Measurements from ENCODE around the gene ZAR1L.
"Not testable (repeated sequence)": the region's sequence is repeated elsewhere in the genome, so short reads cannot be mapped to it uniquely, and the experiment has no call there.

The ZAR1L gene, protein sequence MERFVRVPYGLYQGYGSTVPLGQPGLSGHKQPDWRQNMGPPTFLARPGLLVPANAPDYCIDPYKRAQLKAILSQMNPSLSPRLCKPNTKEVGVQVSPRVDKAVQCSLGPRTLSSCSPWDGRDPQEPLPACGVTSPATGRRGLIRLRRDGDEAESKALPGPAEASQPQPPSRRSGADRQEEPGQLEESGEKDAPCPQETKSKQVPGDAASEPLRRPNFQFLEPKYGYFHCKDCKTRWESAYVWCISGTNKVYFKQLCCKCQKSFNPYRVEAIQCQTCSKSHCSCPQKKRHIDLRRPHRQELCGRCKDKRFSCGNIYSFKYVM

DNA sequence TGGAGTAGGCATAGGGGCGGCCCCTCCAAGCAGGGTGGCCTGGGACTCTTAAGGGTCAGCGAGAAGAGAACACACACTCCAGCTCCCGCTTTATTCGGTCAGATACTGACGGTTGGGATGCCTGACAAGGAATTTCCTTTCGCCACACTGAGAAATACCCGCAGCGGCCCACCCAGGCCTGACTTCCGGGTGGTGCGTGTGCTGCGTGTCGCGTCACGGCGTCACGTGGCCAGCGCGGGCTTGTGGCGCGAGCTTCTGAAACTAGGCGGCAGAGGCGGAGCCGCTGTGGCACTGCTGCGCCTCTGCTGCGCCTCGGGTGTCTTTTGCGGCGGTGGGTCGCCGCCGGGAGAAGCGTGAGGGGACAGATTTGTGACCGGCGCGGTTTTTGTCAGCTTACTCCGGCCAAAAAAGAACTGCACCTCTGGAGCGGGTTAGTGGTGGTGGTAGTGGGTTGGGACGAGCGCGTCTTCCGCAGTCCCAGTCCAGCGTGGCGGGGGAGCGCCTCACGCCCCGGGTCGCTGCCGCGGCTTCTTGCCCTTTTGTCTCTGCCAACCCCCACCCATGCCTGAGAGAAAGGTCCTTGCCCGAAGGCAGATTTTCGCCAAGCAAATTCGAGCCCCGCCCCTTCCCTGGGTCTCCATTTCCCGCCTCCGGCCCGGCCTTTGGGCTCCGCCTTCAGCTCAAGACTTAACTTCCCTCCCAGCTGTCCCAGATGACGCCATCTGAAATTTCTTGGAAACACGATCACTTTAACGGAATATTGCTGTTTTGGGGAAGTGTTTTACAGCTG lies at the start of gene ZAR1L, which contains the start of gene BRCA2:
ZAR1L (minus strand) TSS at position 126 of the 790 bp plus-strand sequence. CDS start 3,438 bp downstream, outside the sequence.
BRCA2 (plus strand) TSS at position 271 of the 790 bp plus-strand sequence. CDS start 953 bp downstream, outside the sequence.
- peak within 1 kb of the TSS; percentile 62 to 87 for H3K4me3 ChIP-seq (ENCODE audit: low read length in 2 of 2)
- no peaks in the 10 kb centered on the region for H3K27me3 ChIP-seq (ENCODE audit: control insufficient read depth in 1 of 2, insufficient read depth in 2 of 2, low read length in 2 of 2)
- no peaks in the 10 kb centered on the region for H3K36me3 ChIP-seq (ENCODE audit: control insufficient read depth in 2 of 2, insufficient read depth in 2 of 2, low read length in 2 of 2)
- peak within 1 kb of the TSS; percentile 83 to 95 for H3K9ac ChIP-seq (ENCODE audit: low read length in 2 of 2)
- peak within 1 kb of the TSS; percentile 91 for H3K27ac ChIP-seq (ENCODE audit: low read length)
- H3K4me1 ChIP-seq (ENCODE audit: control insufficient read depth, insufficient read depth, low read length) = peaks cover 12% of the 10 kb centered on the region
- no peaks in the 10 kb centered on the region for H3K9me3 ChIP-seq (ENCODE audit: control insufficient read depth in 2 of 2, low read length in 2 of 2)

DNA sequence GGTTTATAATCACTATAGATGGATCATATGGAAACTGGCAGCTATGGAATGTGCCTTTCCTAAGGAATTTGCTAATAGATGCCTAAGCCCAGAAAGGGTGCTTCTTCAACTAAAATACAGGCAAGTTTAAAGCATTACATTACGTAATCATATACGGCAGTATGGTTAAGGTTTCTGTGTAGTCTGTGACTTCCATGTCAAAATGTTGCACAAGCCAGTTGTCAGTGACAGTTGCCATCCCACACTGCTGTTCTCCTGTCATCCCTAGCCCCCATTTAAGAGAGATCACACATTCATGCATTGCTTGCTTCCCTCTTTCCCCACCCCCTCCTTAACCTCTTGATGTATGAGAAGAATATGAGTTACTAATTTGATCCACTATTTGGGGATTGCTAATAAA lies 47.4 kb upstream of the ZAR1L start:
- no peaks in the 10 kb centered on the region for H3K4me1 ChIP-seq (ENCODE audit: control insufficient read depth, insufficient read depth, low read length)
- H3K9me3 ChIP-seq (ENCODE audit: control insufficient read depth in 2 of 2, low read length in 2 of 2) = no peaks in the 10 kb centered on the region
- no peak overlapping the region for H3K4me3 ChIP-seq (ENCODE audit: low read length in 2 of 2)
- H3K27me3 ChIP-seq (ENCODE audit: control insufficient read depth in 1 of 2, insufficient read depth in 2 of 2, low read length in 2 of 2) = no peaks in the 10 kb centered on the region
- H3K27ac ChIP-seq (ENCODE audit: low read length) = no peak overlapping the region
- H3K36me3 ChIP-seq (ENCODE audit: control insufficient read depth in 2 of 2, insufficient read depth in 2 of 2, low read length in 2 of 2) = no peaks in the 10 kb centered on the region
- no peak overlapping the region for H3K9ac ChIP-seq (ENCODE audit: low read length in 2 of 2)

DNA sequence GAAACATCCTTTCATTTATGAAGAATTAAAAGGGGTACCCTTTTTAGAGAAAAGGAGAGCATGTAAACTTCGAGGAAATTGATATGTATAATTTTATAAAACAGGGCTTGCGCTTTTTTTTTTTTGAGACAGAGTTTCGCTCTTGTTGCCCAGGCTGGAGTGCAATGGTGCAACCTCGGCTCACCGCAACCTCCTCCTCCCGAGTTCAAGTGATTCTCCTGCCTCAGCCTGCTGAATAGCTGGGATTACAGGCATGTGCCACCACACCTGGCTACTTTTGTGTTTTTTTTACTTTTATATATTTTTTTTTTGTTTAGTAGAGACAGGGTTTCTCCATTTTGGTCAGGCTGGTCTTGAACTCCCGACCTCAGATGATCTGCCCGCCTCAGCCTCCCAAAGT lies 40.8 kb upstream of the ZAR1L start:
- not testable (repeated sequence) for H3K4me1 ChIP-seq (ENCODE audit: control insufficient read depth, insufficient read depth, low read length); H3K9ac ChIP-seq (ENCODE audit: low read length in 2 of 2); H3K36me3 ChIP-seq (ENCODE audit: control insufficient read depth in 2 of 2, insufficient read depth in 2 of 2, low read length in 2 of 2); H3K27me3 ChIP-seq (ENCODE audit: control insufficient read depth in 1 of 2, insufficient read depth in 2 of 2, low read length in 2 of 2); H3K4me3 ChIP-seq (ENCODE audit: low read length in 2 of 2); H3K27ac ChIP-seq (ENCODE audit: low read length); H3K9me3 ChIP-seq (ENCODE audit: control insufficient read depth in 2 of 2, low read length in 2 of 2)

DNA sequence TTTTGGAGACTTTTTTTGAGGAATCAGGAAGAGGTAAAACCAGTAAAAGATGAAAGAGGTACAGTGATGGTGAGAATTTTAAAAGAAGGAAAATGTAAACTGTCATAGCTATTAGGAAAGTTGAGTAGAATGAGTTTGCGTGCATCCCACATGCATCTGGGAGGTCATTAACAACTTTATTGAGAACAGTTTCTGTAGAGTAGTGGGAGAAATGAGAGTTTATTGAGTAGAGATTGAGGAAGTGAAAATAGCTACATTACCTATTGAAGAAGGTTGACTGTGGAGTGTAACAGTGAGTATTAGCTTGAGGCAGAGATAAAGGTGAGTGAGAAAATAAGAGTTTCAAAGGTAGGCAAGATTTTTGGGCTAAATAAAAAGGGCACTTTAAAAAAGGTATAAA lies 38.9 kb upstream of the ZAR1L start:
- no peak overlapping the region for H3K4me3 ChIP-seq (ENCODE audit: low read length in 2 of 2)
- no peak overlapping the region for H3K9ac ChIP-seq (ENCODE audit: low read length in 2 of 2)
- no peaks in the 10 kb centered on the region for H3K4me1 ChIP-seq (ENCODE audit: control insufficient read depth, insufficient read depth, low read length)
- H3K27ac ChIP-seq (ENCODE audit: low read length) = no peak overlapping the region
- H3K9me3 ChIP-seq (ENCODE audit: control insufficient read depth in 2 of 2, low read length in 2 of 2) = no peaks in the 10 kb centered on the region
- no peaks in the 10 kb centered on the region for H3K27me3 ChIP-seq (ENCODE audit: control insufficient read depth in 1 of 2, insufficient read depth in 2 of 2, low read length in 2 of 2)
- H3K36me3 ChIP-seq (ENCODE audit: control insufficient read depth in 2 of 2, insufficient read depth in 2 of 2, low read length in 2 of 2) = no peaks in the 10 kb centered on the region

DNA sequence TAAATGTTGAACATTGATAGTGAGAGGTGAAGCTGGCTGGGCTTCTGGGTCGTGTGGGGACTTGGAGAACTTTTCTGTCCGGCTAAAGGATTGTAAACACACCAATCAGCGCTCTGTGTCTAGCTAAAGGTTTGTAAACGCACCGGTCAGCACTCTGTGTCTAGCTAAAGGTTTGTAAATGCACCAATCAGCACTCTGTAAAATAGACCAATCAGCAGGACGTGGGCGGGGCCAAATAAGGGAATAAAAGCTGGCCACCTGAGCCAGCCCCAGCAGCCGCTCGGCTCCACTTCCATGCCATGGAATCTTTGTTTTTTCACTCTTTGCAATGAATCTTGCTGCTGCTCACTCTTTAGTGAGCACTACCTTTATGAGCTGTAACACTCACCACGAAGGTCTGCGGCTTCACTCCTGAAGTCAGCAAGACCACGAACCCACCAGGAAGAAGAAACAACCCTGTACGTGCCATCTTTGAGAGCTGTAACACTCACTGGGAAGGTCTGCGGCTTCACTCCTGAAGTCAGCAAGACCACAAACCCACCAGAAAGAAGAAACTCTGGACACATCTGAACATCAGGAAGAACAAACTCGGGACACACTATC lies 35.8 kb upstream of the ZAR1L start:
- not testable (repeated sequence) for H3K4me3 ChIP-seq (ENCODE audit: low read length in 2 of 2); H3K27ac ChIP-seq (ENCODE audit: low read length); H3K9ac ChIP-seq (ENCODE audit: low read length in 2 of 2); H3K9me3 ChIP-seq (ENCODE audit: control insufficient read depth in 2 of 2, low read length in 2 of 2); H3K36me3 ChIP-seq (ENCODE audit: control insufficient read depth in 2 of 2, insufficient read depth in 2 of 2, low read length in 2 of 2); H3K4me1 ChIP-seq (ENCODE audit: control insufficient read depth, insufficient read depth, low read length); H3K27me3 ChIP-seq (ENCODE audit: control insufficient read depth in 1 of 2, insufficient read depth in 2 of 2, low read length in 2 of 2)

DNA sequence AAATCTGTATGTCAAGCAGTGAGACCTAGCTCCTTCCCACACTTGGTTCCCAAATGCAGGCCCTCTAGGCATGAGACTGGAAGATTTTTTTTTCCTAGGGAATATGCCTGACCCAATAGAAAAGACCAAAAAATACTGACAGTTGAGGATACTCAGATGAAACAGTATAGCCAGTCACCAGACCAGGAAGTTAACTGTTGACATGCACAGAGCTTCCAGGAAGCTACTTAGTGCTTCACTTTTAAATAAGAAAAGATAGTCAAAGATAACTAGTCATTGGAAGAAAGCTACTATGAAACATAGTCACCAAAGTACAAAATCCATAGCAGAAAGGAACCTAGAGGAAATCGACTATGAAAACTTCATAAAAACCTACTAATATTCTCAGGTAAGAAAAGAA lies 32.5 kb upstream of the ZAR1L start:
- no peak overlapping the region for H3K4me3 ChIP-seq (ENCODE audit: low read length in 2 of 2)
- no peak overlapping the region for H3K9ac ChIP-seq (ENCODE audit: low read length in 2 of 2)
- no peaks in the 10 kb centered on the region for H3K4me1 ChIP-seq (ENCODE audit: control insufficient read depth, insufficient read depth, low read length)
- H3K27ac ChIP-seq (ENCODE audit: low read length) = no peak overlapping the region
- H3K27me3 ChIP-seq (ENCODE audit: control insufficient read depth in 1 of 2, insufficient read depth in 2 of 2, low read length in 2 of 2) = no peaks in the 10 kb centered on the region
- H3K36me3 ChIP-seq (ENCODE audit: control insufficient read depth in 2 of 2, insufficient read depth in 2 of 2, low read length in 2 of 2) = no peaks in the 10 kb centered on the region
- H3K9me3 ChIP-seq (ENCODE audit: control insufficient read depth in 2 of 2, low read length in 2 of 2) = no peaks in the 10 kb centered on the region

DNA sequence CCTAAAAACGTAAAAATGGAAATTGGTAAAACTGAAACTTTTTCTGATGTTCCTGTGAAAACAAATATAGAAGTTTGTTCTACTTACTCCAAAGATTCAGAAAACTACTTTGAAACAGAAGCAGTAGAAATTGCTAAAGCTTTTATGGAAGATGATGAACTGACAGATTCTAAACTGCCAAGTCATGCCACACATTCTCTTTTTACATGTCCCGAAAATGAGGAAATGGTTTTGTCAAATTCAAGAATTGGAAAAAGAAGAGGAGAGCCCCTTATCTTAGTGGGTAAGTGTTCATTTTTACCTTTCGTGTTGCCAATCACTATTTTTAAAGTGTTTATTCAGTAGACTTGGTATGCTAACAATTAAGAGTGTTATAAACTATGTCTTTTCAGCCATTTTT lies 25.8 kb upstream of the ZAR1L start:
- no peak overlapping the region for H3K27ac ChIP-seq (ENCODE audit: low read length)
- no peak overlapping the region for H3K9ac ChIP-seq (ENCODE audit: low read length in 2 of 2)
- no peaks in the 10 kb centered on the region for H3K27me3 ChIP-seq (ENCODE audit: control insufficient read depth in 1 of 2, insufficient read depth in 2 of 2, low read length in 2 of 2)
- H3K9me3 ChIP-seq (ENCODE audit: control insufficient read depth in 2 of 2, low read length in 2 of 2) = no peaks in the 10 kb centered on the region
- H3K4me3 ChIP-seq (ENCODE audit: low read length in 2 of 2) = no peak overlapping the region
- H3K4me1 ChIP-seq (ENCODE audit: control insufficient read depth, insufficient read depth, low read length) = no peaks in the 10 kb centered on the region
- no peaks in the 10 kb centered on the region for H3K36me3 ChIP-seq (ENCODE audit: control insufficient read depth in 2 of 2, insufficient read depth in 2 of 2, low read length in 2 of 2)

DNA sequence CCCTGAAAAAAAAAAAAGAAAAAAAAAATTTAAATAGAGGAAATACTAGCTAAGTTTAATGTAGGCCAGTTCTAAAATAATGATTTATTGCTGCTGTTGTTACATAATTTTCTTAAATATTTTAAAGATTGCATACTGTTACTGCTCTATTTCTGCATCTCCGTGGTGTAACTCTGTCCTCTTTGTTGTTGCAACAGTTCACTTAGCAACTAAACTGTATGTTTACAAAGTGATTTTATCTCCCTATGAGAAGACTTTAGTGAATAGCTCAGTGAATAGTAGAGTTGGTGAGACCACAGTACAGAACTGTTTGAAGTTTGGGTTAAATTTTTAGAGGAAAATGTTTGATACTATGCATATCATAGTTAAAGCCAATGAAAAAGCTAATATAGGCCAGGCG lies 19.5 kb upstream of the ZAR1L start:
- no peak overlapping the region for H3K27ac ChIP-seq (ENCODE audit: low read length)
- H3K9ac ChIP-seq (ENCODE audit: low read length in 2 of 2) = no peak overlapping the region
- H3K27me3 ChIP-seq (ENCODE audit: control insufficient read depth in 1 of 2, insufficient read depth in 2 of 2, low read length in 2 of 2) = no peaks in the 10 kb centered on the region
- H3K4me1 ChIP-seq (ENCODE audit: control insufficient read depth, insufficient read depth, low read length) = no peaks in the 10 kb centered on the region
- no peaks in the 10 kb centered on the region for H3K36me3 ChIP-seq (ENCODE audit: control insufficient read depth in 2 of 2, insufficient read depth in 2 of 2, low read length in 2 of 2)
- H3K4me3 ChIP-seq (ENCODE audit: low read length in 2 of 2) = no peak overlapping the region
- no peaks in the 10 kb centered on the region for H3K9me3 ChIP-seq (ENCODE audit: control insufficient read depth in 2 of 2, low read length in 2 of 2)

DNA sequence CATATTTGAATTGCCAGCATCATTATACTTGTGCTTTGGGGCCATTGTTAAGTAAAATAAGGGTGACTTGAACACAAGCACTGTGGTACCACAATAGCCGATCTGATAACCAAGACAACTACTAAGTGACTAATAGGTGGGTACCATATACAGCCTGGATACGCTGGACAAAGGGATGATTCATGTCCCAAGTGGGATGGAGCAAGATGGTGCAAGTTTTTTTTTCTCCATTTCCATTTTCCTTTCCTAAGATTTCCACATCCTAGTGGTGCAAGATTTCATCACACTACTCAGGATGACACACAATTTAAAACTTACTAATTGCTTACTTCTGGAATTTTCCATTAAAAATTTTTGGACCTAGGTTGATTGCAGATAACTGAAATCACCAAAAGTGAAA lies 15.3 kb upstream of the ZAR1L start:
- no peaks in the 10 kb centered on the region for H3K36me3 ChIP-seq (ENCODE audit: control insufficient read depth in 2 of 2, insufficient read depth in 2 of 2, low read length in 2 of 2)
- no peaks in the 10 kb centered on the region for H3K4me1 ChIP-seq (ENCODE audit: control insufficient read depth, insufficient read depth, low read length)
- no peak overlapping the region for H3K9ac ChIP-seq (ENCODE audit: low read length in 2 of 2)
- H3K9me3 ChIP-seq (ENCODE audit: control insufficient read depth in 2 of 2, low read length in 2 of 2) = no peaks in the 10 kb centered on the region
- no peak overlapping the region for H3K4me3 ChIP-seq (ENCODE audit: low read length in 2 of 2)
- no peak overlapping the region for H3K27ac ChIP-seq (ENCODE audit: low read length)
- no peaks in the 10 kb centered on the region for H3K27me3 ChIP-seq (ENCODE audit: control insufficient read depth in 1 of 2, insufficient read depth in 2 of 2, low read length in 2 of 2)

DNA sequence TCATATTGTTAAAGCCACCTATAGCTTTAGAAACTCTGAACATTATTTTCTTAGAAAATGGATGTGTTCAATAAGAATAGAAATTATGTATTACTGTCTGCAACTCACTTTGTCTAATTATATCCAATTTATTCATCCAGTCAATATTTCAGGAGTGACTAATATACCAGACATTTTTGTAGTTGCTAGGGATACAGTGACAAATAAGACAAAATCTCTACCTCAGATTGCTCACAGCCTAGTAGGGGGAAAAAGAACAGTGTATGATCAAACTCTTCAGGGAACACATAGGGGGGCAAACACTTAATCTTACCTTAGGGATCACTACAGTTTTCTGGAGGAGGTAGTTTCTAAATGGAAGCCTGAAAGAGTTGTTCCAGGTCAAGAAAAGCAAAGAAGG lies 8.7 kb upstream of the ZAR1L start:
- Histone ChIP-seq H3K4me3 (ENCODE audit: low read length in 2 of 2) (no peak overlapping the region), H3K9ac (ENCODE audit: low read length in 2 of 2) (no peak overlapping the region), H3K9me3 (ENCODE audit: control insufficient read depth in 2 of 2, low read length in 2 of 2) (no peaks in the 10 kb centered on the region), H3K27me3 (ENCODE audit: control insufficient read depth in 1 of 2, insufficient read depth in 2 of 2, low read length in 2 of 2) (no peaks in the 10 kb centered on the region), H3K4me1 (ENCODE audit: control insufficient read depth, insufficient read depth, low read length) (no peaks in the 10 kb centered on the region), H3K36me3 (ENCODE audit: control insufficient read depth in 2 of 2, insufficient read depth in 2 of 2, low read length in 2 of 2) (no peaks in the 10 kb centered on the region), H3K27ac (ENCODE audit: low read length) (no peak overlapping the region)

Measured in stomach smooth muscle (tissue), 2 donors.